22Rv1 (cell line): ENCODE measurements around the gene AGO3.

Experiments used
- ZFX ChIP-seq: fragments of 450-650 bp; IDR thresholded peaks from 2 replicates; pipeline ENCODE4 v1.6.1; 2017; ENCODE audit warnings: antibody characterized with exemption, borderline replicate concordance
- TF ChIP-seq, protein P1 (sequence below): fragments of 450-650 bp; IDR thresholded peaks from 2 replicates; pipeline ENCODE4 v1.5.1; 2017; ENCODE audit warnings: mild to moderate bottlenecking

GRCh38 chr1:36092798-36093185 is 161.9 kb downstream of the AGO3 start:
- TF ChIP-seq, protein P1, sequence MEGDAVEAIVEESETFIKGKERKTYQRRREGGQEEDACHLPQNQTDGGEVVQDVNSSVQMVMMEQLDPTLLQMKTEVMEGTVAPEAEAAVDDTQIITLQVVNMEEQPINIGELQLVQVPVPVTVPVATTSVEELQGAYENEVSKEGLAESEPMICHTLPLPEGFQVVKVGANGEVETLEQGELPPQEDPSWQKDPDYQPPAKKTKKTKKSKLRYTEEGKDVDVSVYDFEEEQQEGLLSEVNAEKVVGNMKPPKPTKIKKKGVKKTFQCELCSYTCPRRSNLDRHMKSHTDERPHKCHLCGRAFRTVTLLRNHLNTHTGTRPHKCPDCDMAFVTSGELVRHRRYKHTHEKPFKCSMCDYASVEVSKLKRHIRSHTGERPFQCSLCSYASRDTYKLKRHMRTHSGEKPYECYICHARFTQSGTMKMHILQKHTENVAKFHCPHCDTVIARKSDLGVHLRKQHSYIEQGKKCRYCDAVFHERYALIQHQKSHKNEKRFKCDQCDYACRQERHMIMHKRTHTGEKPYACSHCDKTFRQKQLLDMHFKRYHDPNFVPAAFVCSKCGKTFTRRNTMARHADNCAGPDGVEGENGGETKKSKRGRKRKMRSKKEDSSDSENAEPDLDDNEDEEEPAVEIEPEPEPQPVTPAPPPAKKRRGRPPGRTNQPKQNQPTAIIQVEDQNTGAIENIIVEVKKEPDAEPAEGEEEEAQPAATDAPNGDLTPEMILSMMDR = no peak
- no peak for TF ChIP-seq ZFX
